Body of pancreas (tissue), 4 donors: Measurements from ENCODE around the gene RAB1A. TPM values are rescaled to one million over a fixed set of nuclear protein-coding genes. Genes with fewer than 3 reads are reported as not detected.

ENCODE experiments used
- ATAC-seq: fragments of 150-250 bp; one replicate; pipeline ENCODE4 v1.9.1; 2016
- DNase-seq, 4 donors: peaks; one replicate each; pipeline ENCODE4 v3.0.0-alpha.2; 2019
- H3K27ac ChIP-seq, 4 donors: fragments of 200-600 bp; sonication (generic); 1 replicate in 3 of 4; 2 replicates in 1 of 4; pipeline versions ENCODE4 v1.5.1 to v1.6.1; 2016 to 2019; ENCODE audit warnings: mild to moderate bottlenecking in 1 of 4, mixed read lengths in 1 of 4, moderate library complexity in 1 of 4
- H3K27me3 ChIP-seq, 2 donors: fragments of 200-600 bp; sonication (generic); one replicate each; pipeline ENCODE4 v1.6.0; 2016; ENCODE audit warnings: mild to moderate bottlenecking in 1 of 2
- H3K36me3 ChIP-seq, 2 donors: fragments of 200-600 bp; sonication (generic); replicated peaks in 1 of 2; 2 replicates each; pipeline ENCODE4 v1.5.1; 2016; ENCODE audit warnings: low read depth in 2 of 2; ENCODE audit not compliant: insufficient read depth in 1 of 2
- H3K4me1 ChIP-seq: fragments of 200-600 bp; sonication (generic); one replicate; pipeline ENCODE4 v1.6.0; 2016
- H3K4me3 ChIP-seq, 2 donors: fragments of 200-600 bp; sonication (generic); 1 replicate in 1 of 2; 2 replicates in 1 of 2; pipeline ENCODE4 v1.5.1; 2016 to 2019
- H3K9me3 ChIP-seq, 3 donors: fragments of 200-600 bp; sonication (generic); 1 replicate in 2 of 3; 2 replicates in 1 of 3; pipeline ENCODE4 v1.5.1; 2016
- POLR2A ChIP-seq, 3 donors: fragments of 450-650 bp; IDR thresholded peaks; one replicate each; pipeline ENCODE4 v1.6.1; 2016; ENCODE audit warnings: antibody characterized with exemption in 3 of 3, mild to moderate bottlenecking in 2 of 3
- whole genome bisulfite sequencing, 2 donors: methylation state at CpG; one replicate each; pipeline ENCODE4 v1.1.5; 2017; 5-methylcytosine and 5-hydroxymethylcytosine counted together
- intact Hi-C: fragments of 100-400 bp; cut with DNase I; formaldehyde crosslinking; loops from one replicate; pipeline ENCODE4 v1.15.1; 2023
- small RNA-seq: library from RNA; depleted of rRNA; stranded (forward); fragments of <200 nt; gene quantifications from one replicate; pipeline ENCODE3, GENCODE V24; 2016
- total RNA-seq, 2 donors: library from RNA; depleted of rRNA; stranded (reverse); fragments of >200 nt; gene quantifications; one replicate each; pipeline ENCODE4 v1.1.0, GENCODE V29; 2016
- TF ChIP-seq, protein P1 (sequence below), 7 experiments: fragments of 450-650 bp in 4 of 7; fragments of 200-600 bp in 3 of 7; sonication (generic) in 3 of 7; IDR thresholded peaks; one replicate each; pipeline ENCODE4 v1.5.1; 2016 to 2019; ENCODE audit warnings: antibody characterized with exemption in 7 of 7

Gene RAB1A
- total RNA-seq, 2 donors from 2014 or later: 43.2 to 53.7 TPM

- DNase-seq (no peak), ATAC-seq (no peak)
- Histone ChIP-seq H3K27me3 (no peaks in the 10 kb centered on the region), H3K9me3 (no peaks in the 10 kb centered on the region), H3K36me3 (no peaks in the 10 kb centered on the region), H3K27ac (no peak overlapping the region), H3K4me1 (peaks cover 9% of the 10 kb centered on the region), H3K4me3 (no peak overlapping the region)
- intact Hi-C loops: no loop called here
- TF ChIP-seq, protein P1, sequence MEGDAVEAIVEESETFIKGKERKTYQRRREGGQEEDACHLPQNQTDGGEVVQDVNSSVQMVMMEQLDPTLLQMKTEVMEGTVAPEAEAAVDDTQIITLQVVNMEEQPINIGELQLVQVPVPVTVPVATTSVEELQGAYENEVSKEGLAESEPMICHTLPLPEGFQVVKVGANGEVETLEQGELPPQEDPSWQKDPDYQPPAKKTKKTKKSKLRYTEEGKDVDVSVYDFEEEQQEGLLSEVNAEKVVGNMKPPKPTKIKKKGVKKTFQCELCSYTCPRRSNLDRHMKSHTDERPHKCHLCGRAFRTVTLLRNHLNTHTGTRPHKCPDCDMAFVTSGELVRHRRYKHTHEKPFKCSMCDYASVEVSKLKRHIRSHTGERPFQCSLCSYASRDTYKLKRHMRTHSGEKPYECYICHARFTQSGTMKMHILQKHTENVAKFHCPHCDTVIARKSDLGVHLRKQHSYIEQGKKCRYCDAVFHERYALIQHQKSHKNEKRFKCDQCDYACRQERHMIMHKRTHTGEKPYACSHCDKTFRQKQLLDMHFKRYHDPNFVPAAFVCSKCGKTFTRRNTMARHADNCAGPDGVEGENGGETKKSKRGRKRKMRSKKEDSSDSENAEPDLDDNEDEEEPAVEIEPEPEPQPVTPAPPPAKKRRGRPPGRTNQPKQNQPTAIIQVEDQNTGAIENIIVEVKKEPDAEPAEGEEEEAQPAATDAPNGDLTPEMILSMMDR (IDR thresholded peaks at IDR 0.05): no peak
- TF ChIP-seq POLR2A (IDR thresholded peaks at IDR 0.05): no peak
- WGBS, 2 donors: 73 to 79% methylated on average over 3 of the region's 3 CpGs
These were observed 92.7 kb downstream of the RAB1A start for GRCh38 chr2:65037178-65037577.

Small RNA genes within 50 kb of the gene (small RNA-seq; reads per million reads assigned to genes)
- not detected for gene RF00090

Other genes with a start within 250 kb of the RAB1A start
- 10 to 100 TPM; 14.5 to 25.4 TPM for gene SLC1A4, start 140.7 kb downstream of the RAB1A start, total RNA-seq
- gene CEP68, start 73.7 kb downstream of the RAB1A start, total RNA-seq: 10 to 100 TPM in 1 of 2 donors, 1 to 10 TPM in 1; 6.9 to 20.0 TPM
- gene ACTR2, start 97.7 kb upstream of the RAB1A start, total RNA-seq: 10 to 100 TPM; 26.0 to 46.7 TPM